BLaER1 treated with 17β-estradiol and CSF1 and Interleukin-3, amounts not matched to agents 10 nM and 100 nM (cell line): ENCODE results near the gene RAB3B.

Experiments used
- H3K27ac ChIP-seq, 11 experiments: shearing (Covaris generic); formaldehyde crosslinking; 2 replicates each; pipeline ENCODE4 v1.8.1; 2022
- H3K27me3 ChIP-seq, 11 experiments: shearing (Covaris generic); formaldehyde crosslinking; 2 replicates each; pipeline ENCODE4 v1.8.1; 2022
- H3K36me3 ChIP-seq, 11 experiments: shearing (Covaris generic); formaldehyde crosslinking; 2 replicates each; pipeline ENCODE4 v1.8.1; 2022
- H3K4me1 ChIP-seq, 10 experiments: shearing (Covaris generic); formaldehyde crosslinking; 2 replicates each; pipeline ENCODE4 v1.8.1; 2022
- H3K4me2 ChIP-seq, 11 experiments: shearing (Covaris generic); formaldehyde crosslinking; 2 replicates each; pipeline ENCODE4 v1.8.1; 2022
- H3K4me3 ChIP-seq, 10 experiments: shearing (Covaris generic); formaldehyde crosslinking; 2 replicates each; pipeline ENCODE4 v1.8.1; 2022
- H3K9ac ChIP-seq, 11 experiments: shearing (Covaris generic); formaldehyde crosslinking; 2 replicates each; pipeline ENCODE4 v1.8.1; 2022
- H3K9me3 ChIP-seq, 11 experiments: shearing (Covaris generic); formaldehyde crosslinking; replicated peaks in 1 of 11; 2 replicates each; pipeline ENCODE4 v1.8.1; 2022
- H4K20me1 ChIP-seq, 11 experiments: shearing (Covaris generic); formaldehyde crosslinking; 2 replicates each; pipeline ENCODE4 v1.8.1; 2022
- Cebpa-rat ChIP-seq, 11 experiments: shearing (Covaris generic); IDR thresholded peaks; 2 replicates each; pipeline ENCODE4 v1.8.1; 2022

The RAB3B gene

GRCh38 chr1:52002038-52002917, 11.8 kb upstream of the RAB3B start:
- H4K20me1 ChIP-seq = no peaks in the 10 kb centered on the region
- H3K9me3 ChIP-seq = no peaks in the 10 kb centered on the region
- no peak overlapping the region for H3K27ac ChIP-seq
- H3K36me3 ChIP-seq = no peaks in the 10 kb centered on the region
- H3K4me2 ChIP-seq = no peak overlapping the region
- H3K9ac ChIP-seq = no peak overlapping the region
- no peak for TF ChIP-seq Cebpa-rat (IDR thresholded peaks at IDR 0.05)
- peaks cover 0 to 2% (median 0%) of the 10 kb centered on the region in 10 experiments; a peak in 1 of 20 replicates for H3K4me1 ChIP-seq
- no peak overlapping the region for H3K4me3 ChIP-seq
- peaks cover 0 to 6% (median 0%) of the 10 kb centered on the region in 11 experiments; a peak in 4 of 22 replicates for H3K27me3 ChIP-seq

DNA sequence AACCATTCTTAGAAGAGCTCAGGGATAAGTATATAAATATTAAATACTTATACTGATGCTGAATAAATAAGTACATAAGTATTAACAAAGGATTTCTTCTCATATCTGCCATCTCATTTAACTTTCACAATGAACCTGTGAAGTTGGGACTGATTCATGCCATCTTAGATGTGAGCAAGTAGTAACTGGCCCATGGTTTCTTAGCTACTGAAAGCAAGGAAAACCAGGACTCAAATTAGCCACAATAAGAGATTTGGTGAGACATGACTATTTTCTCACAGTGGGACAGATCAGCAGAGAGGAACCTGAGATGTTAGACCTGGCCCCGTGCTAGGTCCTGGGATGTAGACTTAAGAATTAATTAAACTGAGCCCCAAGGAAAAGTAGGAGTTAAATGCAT, 8.2 kb upstream of the RAB3B start:
- Histone ChIP-seq H3K4me1 (no peaks in the 10 kb centered on the region), H3K9me3 (no peaks in the 10 kb centered on the region), H3K4me3 (no peak overlapping the region), H3K9ac (no peak overlapping the region), H3K27ac (no peak overlapping the region), H4K20me1 (no peaks in the 10 kb centered on the region), H3K27me3 (no peaks in the 10 kb centered on the region), H3K36me3 (no peaks in the 10 kb centered on the region), H3K4me2 (no peak overlapping the region)
- TF ChIP-seq Cebpa-rat (IDR thresholded peaks at IDR 0.05) = no peak

- Histone ChIP-seq H3K9ac (no peak overlapping the region), H3K36me3 (no peaks in the 10 kb centered on the region), H3K4me1 (no peaks in the 10 kb centered on the region), H3K27me3 (no peaks in the 10 kb centered on the region), H3K27ac (no peak overlapping the region), H3K9me3 (no peaks in the 10 kb centered on the region), H3K4me2 (no peak overlapping the region), H3K4me3 (no peak overlapping the region), H4K20me1 (no peaks in the 10 kb centered on the region)
- no peak for TF ChIP-seq Cebpa-rat (IDR thresholded peaks at IDR 0.05)
These were observed 7.5 kb upstream of the RAB3B start for GRCh38 chr1:51997974-51998382.

DNA sequence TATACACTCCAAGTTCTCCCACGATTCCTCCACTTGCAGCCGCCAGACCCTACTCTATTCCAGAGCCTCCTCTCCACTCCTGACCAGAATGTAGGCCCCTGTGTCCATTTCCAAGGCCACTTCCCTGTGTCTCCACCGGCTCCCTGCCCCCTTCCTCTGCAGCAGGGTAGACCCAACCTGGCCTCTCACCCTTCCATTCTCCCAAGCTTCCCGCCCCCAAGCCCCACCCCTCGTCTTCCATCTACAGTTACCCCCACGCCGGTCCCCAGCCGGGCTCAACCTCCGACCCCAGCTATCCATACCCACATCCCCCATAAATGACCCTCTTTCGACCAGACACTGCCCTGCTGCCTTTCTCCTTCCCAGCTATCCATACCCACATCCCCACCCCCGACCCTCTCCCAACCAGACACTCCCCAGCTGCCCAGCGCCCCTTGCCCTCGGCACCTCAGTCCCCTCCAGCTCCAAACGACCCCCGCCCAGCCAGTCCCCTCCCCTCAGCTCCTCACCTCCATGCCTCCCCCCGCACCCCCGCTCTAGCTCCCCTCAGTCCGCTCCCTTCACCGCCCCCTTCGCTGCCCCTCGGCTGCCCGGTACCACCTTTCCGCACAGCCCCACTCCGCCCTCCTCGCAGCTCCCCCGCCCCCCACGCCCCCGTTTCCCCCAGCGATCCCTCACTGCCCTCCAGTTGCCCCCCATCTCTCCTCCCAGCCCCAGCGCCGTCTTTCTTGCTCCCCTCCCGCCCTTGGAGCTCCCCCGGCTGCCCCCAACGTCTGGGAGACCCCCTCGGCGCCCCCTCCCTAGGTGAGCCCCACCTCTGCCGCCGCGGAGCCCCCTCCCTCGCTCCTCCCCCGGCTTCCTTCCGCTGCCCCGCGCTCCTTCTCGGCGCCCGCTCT, 670 bp downstream of the RAB3B start:
- Histone ChIP-seq H3K4me2 (peak overlapping the region; percentile 76 to 91 (median 85)), H3K9ac (peak overlapping the region; percentile 48 to 79 (median 68); a peak in 19 of 22 replicates), H4K20me1 (0 out of 22 replicates have a peak, but pooled peaks cover 0 to 4% (median 0%) of the 10 kb centered on the region in 11 experiments), H3K27ac (peak overlapping the region in 2 of 11 experiments; percentile 18 to 20; a peak in 2 of 22 replicates), H3K27me3 (peaks cover 0 to 23% (median 9%) of the 10 kb centered on the region in 11 experiments; a peak in 11 of 22 replicates), H3K4me1 (no peaks in the 10 kb centered on the region; a peak in 1 of 20 replicates), H3K9me3 (no peaks in the 10 kb centered on the region), H3K36me3 (no peaks in the 10 kb centered on the region), H3K4me3 (peak overlapping the region; percentile 52 to 76 (median 67))
- TF ChIP-seq Cebpa-rat (IDR thresholded peaks at IDR 0.05) = no peak

- H3K9me3 ChIP-seq = no peaks in the 10 kb centered on the region
- H3K9ac ChIP-seq = no peak overlapping the region
- H4K20me1 ChIP-seq = 0 out of 22 replicates have a peak, but pooled peaks cover 0 to 4% (median 0%) of the 10 kb centered on the region in 11 experiments
- H3K4me2 ChIP-seq = no peak overlapping the region
- H3K4me1 ChIP-seq = no peaks in the 10 kb centered on the region; a peak in 1 of 20 replicates
- no peak overlapping the region for H3K4me3 ChIP-seq
- no peak for TF ChIP-seq Cebpa-rat (IDR thresholded peaks at IDR 0.05)
- peaks cover 0 to 23% (median 9%) of the 10 kb centered on the region in 11 experiments; a peak in 11 of 22 replicates for H3K27me3 ChIP-seq
- H3K27ac ChIP-seq = no peak overlapping the region
- no peaks in the 10 kb centered on the region for H3K36me3 ChIP-seq
These were observed 2.2 kb downstream of the RAB3B start for GRCh38 chr1:51988254-51988653.

GRCh38 chr1:51986718-51987117, 3.8 kb downstream of the RAB3B start:
- Histone ChIP-seq H3K27me3 (peaks cover 0 to 20% (median 9%) of the 10 kb centered on the region in 11 experiments; a peak in 11 of 22 replicates), H4K20me1 (0 out of 22 replicates have a peak, but pooled peaks cover 0 to 4% (median 0%) of the 10 kb centered on the region in 11 experiments), H3K4me3 (no peak overlapping the region), H3K4me1 (no peaks in the 10 kb centered on the region; a peak in 1 of 20 replicates), H3K36me3 (no peaks in the 10 kb centered on the region), H3K4me2 (no peak overlapping the region), H3K9ac (no peak overlapping the region), H3K27ac (no peak overlapping the region), H3K9me3 (no peaks in the 10 kb centered on the region)
- no peak for TF ChIP-seq Cebpa-rat (IDR thresholded peaks at IDR 0.05)

GRCh38 chr1:51982161-51982560, 8.3 kb downstream of the RAB3B start:
- no peak for TF ChIP-seq Cebpa-rat (IDR thresholded peaks at IDR 0.05)
- Histone ChIP-seq H3K9ac (no peak overlapping the region), H3K4me1 (no peaks in the 10 kb centered on the region), H3K4me3 (no peak overlapping the region), H3K27ac (no peak overlapping the region), H3K27me3 (no peaks in the 10 kb centered on the region), H3K36me3 (no peaks in the 10 kb centered on the region), H4K20me1 (no peaks in the 10 kb centered on the region), H3K4me2 (no peak overlapping the region), H3K9me3 (no peaks in the 10 kb centered on the region)

DNA sequence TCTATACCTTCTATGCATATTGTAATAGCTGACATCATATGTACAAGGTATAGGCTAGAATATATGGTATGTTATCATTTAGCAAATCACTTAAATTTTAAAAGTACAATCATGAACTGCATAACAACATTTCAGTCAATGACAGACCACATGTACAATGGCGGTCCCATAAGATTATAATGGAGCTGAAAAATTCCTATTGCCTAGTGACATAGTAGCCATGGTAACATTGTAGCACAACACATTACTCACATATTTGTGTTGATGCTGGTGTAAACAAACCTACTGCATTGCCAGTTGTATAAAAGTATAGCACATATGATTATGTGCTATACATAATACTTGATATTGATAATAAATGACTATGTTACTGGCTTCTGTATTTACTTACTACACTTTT, 8.9 kb downstream of the RAB3B start:
- H3K27me3 ChIP-seq = no peaks in the 10 kb centered on the region
- H3K9ac ChIP-seq = no peak overlapping the region
- no peaks in the 10 kb centered on the region for H3K9me3 ChIP-seq
- no peaks in the 10 kb centered on the region for H3K36me3 ChIP-seq
- no peak overlapping the region for H3K27ac ChIP-seq
- no peak for TF ChIP-seq Cebpa-rat (IDR thresholded peaks at IDR 0.05)
- H3K4me2 ChIP-seq = no peak overlapping the region
- no peaks in the 10 kb centered on the region for H3K4me1 ChIP-seq
- no peak overlapping the region for H3K4me3 ChIP-seq
- no peaks in the 10 kb centered on the region for H4K20me1 ChIP-seq

- no peak overlapping the region for H3K4me3 ChIP-seq
- H3K9me3 ChIP-seq = no peaks in the 10 kb centered on the region
- no peaks in the 10 kb centered on the region for H4K20me1 ChIP-seq
- H3K27me3 ChIP-seq = no peaks in the 10 kb centered on the region
- TF ChIP-seq Cebpa-rat (IDR thresholded peaks at IDR 0.05) = no peak
- H3K4me1 ChIP-seq = no peaks in the 10 kb centered on the region
- no peak overlapping the region for H3K9ac ChIP-seq
- no peak overlapping the region for H3K27ac ChIP-seq
- no peak overlapping the region for H3K4me2 ChIP-seq
- H3K36me3 ChIP-seq = no peaks in the 10 kb centered on the region
These were observed 12.4 kb downstream of the RAB3B start for GRCh38 chr1:51978099-51978498.
